ENCODE measurements around the gene DSCAML1.

The DSCAML1 gene

DNA sequence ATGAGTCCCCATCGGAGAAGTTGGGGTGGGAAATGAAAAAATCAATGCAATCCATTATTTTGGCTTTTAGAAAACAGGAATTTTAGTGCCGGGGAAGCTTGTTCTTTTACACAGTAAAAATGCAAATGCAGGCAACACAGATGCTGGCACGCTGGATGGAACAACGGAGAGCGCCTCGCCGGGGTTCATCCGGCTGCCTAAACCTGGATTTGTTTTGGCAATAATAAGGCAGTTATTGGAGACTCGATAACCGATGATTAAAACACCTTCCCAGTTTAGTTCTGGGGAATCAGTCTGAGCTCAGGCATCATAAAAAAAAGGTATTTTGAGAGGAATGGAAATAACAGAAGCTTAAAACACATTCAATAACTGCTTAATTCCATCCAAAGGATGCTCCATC, 2.9 kb downstream of the DSCAML1 start:
- Histone ChIP-seq H3K36me3 (ENCODE audit: control insufficient read depth in 2 of 2, insufficient read depth in 2 of 2, low read length in 2 of 2) (no peaks in the 10 kb centered on the region), H3K27ac (ENCODE audit: low read depth in 2 of 2, low read length in 2 of 2) (no peak overlapping the region), H3K4me1 (ENCODE audit: control insufficient read depth in 2 of 2, insufficient read depth in 2 of 2, low read length in 2 of 2) (peaks cover 8% of the 10 kb centered on the region in 2 donors), H3K9me3 (ENCODE audit: control insufficient read depth in 2 of 2, low read length in 2 of 2) (no peaks in the 10 kb centered on the region), H3K27me3 (ENCODE audit: control insufficient read depth in 2 of 2, insufficient read depth in 2 of 2, low read length in 2 of 2) (peaks cover 20% of the 10 kb centered on the region in 2 donors), H3K9ac (ENCODE audit: low read depth in 1 of 2, low read length in 2 of 2) (no peak overlapping the region), H3K4me3 (ENCODE audit: low read length in 2 of 2) (no peak overlapping the region)

- no peak overlapping the region for H3K4me3 ChIP-seq (ENCODE audit: low read length in 2 of 2)
- peaks cover 20% of the 10 kb centered on the region in 2 donors for H3K27me3 ChIP-seq (ENCODE audit: control insufficient read depth in 2 of 2, insufficient read depth in 2 of 2, low read length in 2 of 2)
- H3K9ac ChIP-seq (ENCODE audit: low read depth in 1 of 2, low read length in 2 of 2): no peak overlapping the region
- no peak overlapping the region for H3K27ac ChIP-seq (ENCODE audit: low read depth in 2 of 2, low read length in 2 of 2)
- H3K4me1 ChIP-seq (ENCODE audit: control insufficient read depth in 2 of 2, insufficient read depth in 2 of 2, low read length in 2 of 2): peaks cover 8% of the 10 kb centered on the region in 2 donors
- no peaks in the 10 kb centered on the region for H3K9me3 ChIP-seq (ENCODE audit: control insufficient read depth in 2 of 2, low read length in 2 of 2)
- H3K36me3 ChIP-seq (ENCODE audit: control insufficient read depth in 2 of 2, insufficient read depth in 2 of 2, low read length in 2 of 2): no peaks in the 10 kb centered on the region
Observed at GRCh38 chr11:117793583-117793982, 3.4 kb downstream of the DSCAML1 start.

GRCh38 chr11:117792992-117793391, 4.0 kb downstream of the DSCAML1 start:
- no peaks in the 10 kb centered on the region for H3K36me3 ChIP-seq (ENCODE audit: control insufficient read depth in 2 of 2, insufficient read depth in 2 of 2, low read length in 2 of 2)
- H3K9me3 ChIP-seq (ENCODE audit: control insufficient read depth in 2 of 2, low read length in 2 of 2): no peaks in the 10 kb centered on the region
- H3K27ac ChIP-seq (ENCODE audit: low read depth in 2 of 2, low read length in 2 of 2): no peak overlapping the region
- no peak overlapping the region for H3K9ac ChIP-seq (ENCODE audit: low read depth in 1 of 2, low read length in 2 of 2)
- H3K4me3 ChIP-seq (ENCODE audit: low read length in 2 of 2): no peak overlapping the region
- peaks cover 20 to 21% of the 10 kb centered on the region in 2 donors for H3K27me3 ChIP-seq (ENCODE audit: control insufficient read depth in 2 of 2, insufficient read depth in 2 of 2, low read length in 2 of 2)
- H3K4me1 ChIP-seq (ENCODE audit: control insufficient read depth in 2 of 2, insufficient read depth in 2 of 2, low read length in 2 of 2): peaks cover 8% of the 10 kb centered on the region in 2 donors

DNA sequence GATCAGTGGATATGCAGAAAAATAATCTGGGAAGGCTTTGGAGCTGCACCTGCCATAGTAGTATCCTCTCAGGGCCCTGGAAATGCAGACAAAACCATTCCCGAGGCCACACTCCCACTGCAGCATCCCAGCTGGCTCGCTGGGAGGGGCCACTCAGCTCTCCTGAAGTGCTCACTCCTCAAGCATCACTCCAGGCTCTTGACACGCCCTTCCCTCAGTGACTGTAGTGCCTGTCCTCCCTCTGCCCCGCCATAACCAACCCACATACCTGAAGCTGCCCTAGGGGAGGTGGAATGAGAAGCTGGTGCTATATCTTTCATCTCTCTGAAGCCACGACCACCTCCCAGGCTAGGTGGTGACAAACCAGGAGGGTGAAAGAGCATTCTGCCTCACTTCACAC, 4.8 kb downstream of the DSCAML1 start:
- Histone ChIP-seq H3K4me1 (ENCODE audit: control insufficient read depth in 2 of 2, insufficient read depth in 2 of 2, low read length in 2 of 2) (peaks cover 8% of the 10 kb centered on the region in 2 donors), H3K9me3 (ENCODE audit: control insufficient read depth in 2 of 2, low read length in 2 of 2) (no peaks in the 10 kb centered on the region), H3K27ac (ENCODE audit: low read depth in 2 of 2, low read length in 2 of 2) (no peak overlapping the region), H3K4me3 (ENCODE audit: low read length in 2 of 2) (no peak overlapping the region), H3K36me3 (ENCODE audit: control insufficient read depth in 2 of 2, insufficient read depth in 2 of 2, low read length in 2 of 2) (no peaks in the 10 kb centered on the region), H3K27me3 (ENCODE audit: control insufficient read depth in 2 of 2, insufficient read depth in 2 of 2, low read length in 2 of 2) (peaks cover 20 to 22% of the 10 kb centered on the region in 2 donors), H3K9ac (ENCODE audit: low read depth in 1 of 2, low read length in 2 of 2) (no peak overlapping the region)

GRCh38 chr11:117790279-117790678, 6.7 kb downstream of the DSCAML1 start:
- H3K27ac ChIP-seq (ENCODE audit: low read depth in 2 of 2, low read length in 2 of 2): no peak overlapping the region
- no peaks in the 10 kb centered on the region for H3K36me3 ChIP-seq (ENCODE audit: control insufficient read depth in 2 of 2, insufficient read depth in 2 of 2, low read length in 2 of 2)
- H3K9me3 ChIP-seq (ENCODE audit: control insufficient read depth in 2 of 2, low read length in 2 of 2): no peaks in the 10 kb centered on the region
- H3K27me3 ChIP-seq (ENCODE audit: control insufficient read depth in 2 of 2, insufficient read depth in 2 of 2, low read length in 2 of 2): peaks cover 13 to 15% of the 10 kb centered on the region in 2 donors
- no peaks in the 10 kb centered on the region for H3K4me1 ChIP-seq (ENCODE audit: control insufficient read depth in 2 of 2, insufficient read depth in 2 of 2, low read length in 2 of 2)
- no peak overlapping the region for H3K9ac ChIP-seq (ENCODE audit: low read depth in 1 of 2, low read length in 2 of 2)
- H3K4me3 ChIP-seq (ENCODE audit: low read length in 2 of 2): no peak overlapping the region

DNA sequence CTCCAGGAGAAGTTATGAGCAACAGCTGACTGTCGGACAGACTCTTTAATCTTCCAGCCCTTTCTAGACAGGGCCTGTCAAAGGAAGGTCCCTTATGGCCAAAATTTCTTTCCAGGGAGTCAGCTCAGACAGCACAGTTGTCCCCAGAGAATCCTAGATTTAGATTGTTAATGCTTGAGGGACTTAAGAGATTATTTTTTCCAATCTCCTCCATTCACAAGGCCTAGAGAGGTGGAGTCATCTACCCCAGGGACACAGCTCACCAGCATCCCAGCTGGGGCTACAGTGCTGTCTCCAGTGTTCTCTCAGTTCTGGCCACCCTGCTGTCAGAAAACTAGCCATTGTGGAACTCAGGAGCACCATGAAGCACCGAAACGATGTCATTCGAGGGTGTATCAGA, 7.8 kb downstream of the DSCAML1 start:
- H3K27ac ChIP-seq (ENCODE audit: low read depth in 2 of 2, low read length in 2 of 2): no peak overlapping the region
- peaks cover 6 to 13% of the 10 kb centered on the region in 2 donors for H3K27me3 ChIP-seq (ENCODE audit: control insufficient read depth in 2 of 2, insufficient read depth in 2 of 2, low read length in 2 of 2)
- no peaks in the 10 kb centered on the region for H3K9me3 ChIP-seq (ENCODE audit: control insufficient read depth in 2 of 2, low read length in 2 of 2)
- H3K4me3 ChIP-seq (ENCODE audit: low read length in 2 of 2): no peak overlapping the region
- no peaks in the 10 kb centered on the region for H3K36me3 ChIP-seq (ENCODE audit: control insufficient read depth in 2 of 2, insufficient read depth in 2 of 2, low read length in 2 of 2)
- no peaks in the 10 kb centered on the region for H3K4me1 ChIP-seq (ENCODE audit: control insufficient read depth in 2 of 2, insufficient read depth in 2 of 2, low read length in 2 of 2)
- H3K9ac ChIP-seq (ENCODE audit: low read depth in 1 of 2, low read length in 2 of 2): no peak overlapping the region

DNA sequence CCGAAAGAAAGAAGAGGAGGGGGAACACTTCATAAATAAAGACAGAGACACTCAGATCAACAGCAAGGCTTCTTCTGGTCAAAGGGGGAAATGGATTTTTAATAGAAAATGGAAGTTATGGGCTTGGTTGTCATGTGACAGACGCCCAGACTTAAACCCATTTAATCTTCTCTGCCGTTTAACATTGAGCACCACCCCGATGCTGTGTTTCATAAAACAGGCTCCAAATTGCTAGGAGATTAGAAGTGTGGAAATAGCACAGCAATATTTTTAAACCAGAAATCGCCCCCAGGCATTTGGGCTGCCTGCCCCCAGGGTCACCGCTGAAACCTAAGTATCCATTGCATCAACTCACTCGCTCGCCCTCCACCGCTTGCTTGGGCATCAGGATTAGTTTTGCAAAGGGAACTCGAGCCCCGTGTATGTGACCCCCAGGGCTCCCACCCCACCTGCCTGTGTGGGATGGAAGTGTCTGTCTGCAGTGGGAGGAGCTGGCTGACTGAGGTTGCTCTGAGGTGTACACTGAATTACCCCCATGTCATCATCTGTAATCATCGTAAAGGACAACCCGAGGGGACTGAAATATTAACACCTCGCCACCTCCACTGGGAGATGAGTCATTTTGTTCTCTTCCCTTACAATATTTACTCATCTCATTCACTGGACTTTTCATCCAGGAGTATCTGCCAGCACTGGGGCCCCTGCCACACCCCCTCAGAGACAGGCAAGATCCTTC, 10.7 kb downstream of the DSCAML1 start:
- Histone ChIP-seq H3K9me3 (ENCODE audit: control insufficient read depth in 2 of 2, low read length in 2 of 2) (no peaks in the 10 kb centered on the region), H3K4me1 (ENCODE audit: control insufficient read depth in 2 of 2, insufficient read depth in 2 of 2, low read length in 2 of 2) (no peaks in the 10 kb centered on the region), H3K27ac (ENCODE audit: low read depth in 2 of 2, low read length in 2 of 2) (no peak overlapping the region), H3K4me3 (ENCODE audit: low read length in 2 of 2) (no peak overlapping the region), H3K9ac (ENCODE audit: low read depth in 1 of 2, low read length in 2 of 2) (no peak overlapping the region), H3K27me3 (ENCODE audit: control insufficient read depth in 2 of 2, insufficient read depth in 2 of 2, low read length in 2 of 2) (peaks cover 0 to 7% of the 10 kb centered on the region in 2 donors), H3K36me3 (ENCODE audit: control insufficient read depth in 2 of 2, insufficient read depth in 2 of 2, low read length in 2 of 2) (no peaks in the 10 kb centered on the region)

- no peaks in the 10 kb centered on the region for H3K4me1 ChIP-seq (ENCODE audit: control insufficient read depth in 2 of 2, insufficient read depth in 2 of 2, low read length in 2 of 2)
Observed at GRCh38 chr11:117782101-117782500, 14.9 kb downstream of the DSCAML1 start.

DNA sequence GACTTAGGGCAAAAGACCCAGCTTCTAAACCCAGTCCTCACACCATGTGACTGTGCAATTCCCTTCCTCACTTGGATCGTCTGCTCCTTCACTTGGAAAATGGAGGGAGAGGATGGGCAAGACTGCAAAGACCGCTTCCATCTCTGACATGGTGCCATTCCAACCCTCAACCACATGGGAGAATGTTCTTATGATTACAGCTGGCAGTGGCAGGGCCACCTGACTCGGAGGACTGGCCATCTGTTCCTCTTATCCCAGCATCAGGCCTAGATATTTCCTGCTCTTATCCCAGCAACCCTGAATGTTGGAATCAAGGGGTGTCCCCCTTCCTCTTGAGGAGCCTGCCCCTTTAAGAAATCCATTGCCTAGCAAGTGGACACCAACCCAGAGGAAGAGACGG, 15.4 kb downstream of the DSCAML1 start:
- Histone ChIP-seq H3K27me3 (ENCODE audit: control insufficient read depth in 2 of 2, insufficient read depth in 2 of 2, low read length in 2 of 2) (peaks cover 0 to 2% of the 10 kb centered on the region in 2 donors), H3K36me3 (ENCODE audit: control insufficient read depth in 2 of 2, insufficient read depth in 2 of 2, low read length in 2 of 2) (peaks cover 0 to 1% of the 10 kb centered on the region in 2 donors), H3K4me1 (ENCODE audit: control insufficient read depth in 2 of 2, insufficient read depth in 2 of 2, low read length in 2 of 2) (no peaks in the 10 kb centered on the region), H3K9me3 (ENCODE audit: control insufficient read depth in 2 of 2, low read length in 2 of 2) (no peaks in the 10 kb centered on the region), H3K9ac (ENCODE audit: low read depth in 1 of 2, low read length in 2 of 2) (no peak overlapping the region), H3K4me3 (ENCODE audit: low read length in 2 of 2) (no peak overlapping the region), H3K27ac (ENCODE audit: low read depth in 2 of 2, low read length in 2 of 2) (no peak overlapping the region)

More at GRCh38 chr11:117782101-117782500, 14.9 kb downstream of the DSCAML1 start:
- H3K9me3 ChIP-seq (ENCODE audit: control insufficient read depth in 2 of 2, low read length in 2 of 2): no peaks in the 10 kb centered on the region
- peaks cover 0 to 1% of the 10 kb centered on the region in 2 donors for H3K36me3 ChIP-seq (ENCODE audit: control insufficient read depth in 2 of 2, insufficient read depth in 2 of 2, low read length in 2 of 2)
- H3K4me3 ChIP-seq (ENCODE audit: low read length in 2 of 2): no peak overlapping the region
- H3K27ac ChIP-seq (ENCODE audit: low read depth in 2 of 2, low read length in 2 of 2): no peak overlapping the region
- peaks cover 0 to 2% of the 10 kb centered on the region in 2 donors for H3K27me3 ChIP-seq (ENCODE audit: control insufficient read depth in 2 of 2, insufficient read depth in 2 of 2, low read length in 2 of 2)
- no peak overlapping the region for H3K9ac ChIP-seq (ENCODE audit: low read depth in 1 of 2, low read length in 2 of 2)

- Histone ChIP-seq H3K36me3 (ENCODE audit: control insufficient read depth in 2 of 2, insufficient read depth in 2 of 2, low read length in 2 of 2) (peaks cover 0 to 1% of the 10 kb centered on the region in 2 donors), H3K27me3 (ENCODE audit: control insufficient read depth in 2 of 2, insufficient read depth in 2 of 2, low read length in 2 of 2) (no peaks in the 10 kb centered on the region), H3K9me3 (ENCODE audit: control insufficient read depth in 2 of 2, low read length in 2 of 2) (no peaks in the 10 kb centered on the region), H3K4me1 (ENCODE audit: control insufficient read depth in 2 of 2, insufficient read depth in 2 of 2, low read length in 2 of 2) (no peaks in the 10 kb centered on the region), H3K4me3 (ENCODE audit: low read length in 2 of 2) (no peak overlapping the region), H3K27ac (ENCODE audit: low read depth in 2 of 2, low read length in 2 of 2) (no peak overlapping the region), H3K9ac (ENCODE audit: low read depth in 1 of 2, low read length in 2 of 2) (no peak overlapping the region)
Observed at GRCh38 chr11:117780456-117780855, 16.6 kb downstream of the DSCAML1 start.
